ENCODE results near the gene AOC2. TPM values are rescaled to one million over a fixed set of nuclear protein-coding genes. Genes with fewer than 3 reads are reported as not detected.
"Not testable (repeated sequence)": the region's sequence is repeated elsewhere in the genome, so short reads cannot be mapped to it uniquely, and the experiment has no call there.

The AOC2 gene
- total RNA-seq, 2 experiments from 2014 or later, result 3.0 to 3.3 TPM

- no peak for TF ChIP-seq CTCF (IDR thresholded peaks at IDR 0.05)
- H3K36me3 Mint-ChIP-seq (ENCODE audit: low read depth), result no peaks in the 10 kb centered on the region
- no peaks in the 10 kb centered on the region for H3K4me1 Mint-ChIP-seq (ENCODE audit: low read depth)
- CTCF ChIA-PET, result no interaction called here
- H3K4me3 Mint-ChIP-seq, result no peak overlapping the region
- POLR2A ChIA-PET, result no interaction called here
- H3K9me3 Mint-ChIP-seq, result no peaks in the 10 kb centered on the region
- DNase-seq (no peak), ATAC-seq (no peak)
- peaks cover 12% of the 10 kb centered on the region for H3K27me3 Mint-ChIP-seq
- intact Hi-C loops (cut with micrococcal nuclease), result no loop called here
- no peak overlapping the region for H3K27ac Mint-ChIP-seq
These were observed 47.3 kb downstream of the AOC2 start for GRCh38 chr17:42891539-42892152.

GRCh38 chr17:42893359-42893758 lies 49.0 kb downstream of the AOC2 start:
- no peak for TF ChIP-seq CTCF (IDR thresholded peaks at IDR 0.05)
- ATAC-seq (no peak), DNase-seq (no peak)
- Mint-ChIP-seq H3K27me3 (peaks cover 14% of the 10 kb centered on the region), H3K4me3 (no peak overlapping the region), H3K36me3 (ENCODE audit: low read depth) (no peaks in the 10 kb centered on the region), H3K27ac (no peak overlapping the region), H3K9me3 (no peaks in the 10 kb centered on the region), H3K4me1 (ENCODE audit: low read depth) (no peaks in the 10 kb centered on the region)
- POLR2A ChIA-PET, result no interaction called here
- CTCF ChIA-PET, result no interaction called here
- intact Hi-C loops (cut with micrococcal nuclease), result no loop called here

- TF ChIP-seq CTCF (IDR thresholded peaks at IDR 0.05), result no peak
- DNase-seq (no peak), ATAC-seq (no peak)
- intact Hi-C loops (cut with micrococcal nuclease), result no loop called here
- ChIA-PET POLR2A (no interaction called here), CTCF (no interaction called here)
- no peaks in the 10 kb centered on the region for H3K9me3 Mint-ChIP-seq
- H3K27me3 Mint-ChIP-seq, result peaks cover 14% of the 10 kb centered on the region
- H3K4me1 Mint-ChIP-seq (ENCODE audit: low read depth), result no peaks in the 10 kb centered on the region
- H3K27ac Mint-ChIP-seq, result no peak overlapping the region
- H3K4me3 Mint-ChIP-seq, result no peak overlapping the region
- no peaks in the 10 kb centered on the region for H3K36me3 Mint-ChIP-seq (ENCODE audit: low read depth)
These were observed 50.2 kb downstream of the AOC2 start for GRCh38 chr17:42894283-42895184.

GRCh38 chr17:42895185-42895555 lies 50.8 kb downstream of the AOC2 start:
- no peak for ATAC-seq
- no peak for DNase-seq
- Mint-ChIP-seq H3K27ac (no peak overlapping the region), H3K4me1 (ENCODE audit: low read depth) (no peaks in the 10 kb centered on the region), H3K27me3 (peaks cover 14% of the 10 kb centered on the region), H3K4me3 (no peak overlapping the region), H3K36me3 (ENCODE audit: low read depth) (no peaks in the 10 kb centered on the region), H3K9me3 (no peaks in the 10 kb centered on the region)
- intact Hi-C loops (cut with micrococcal nuclease), result no loop called here
- ChIA-PET CTCF (no interaction called here), POLR2A (no interaction called here)
- no peak for TF ChIP-seq CTCF (IDR thresholded peaks at IDR 0.05)

GRCh38 chr17:42898147-42898811 lies 53.9 kb downstream of the AOC2 start:
- POLR2A ChIA-PET, result no interaction called here
- no peak for TF ChIP-seq CTCF (IDR thresholded peaks at IDR 0.05)
- no peak for ATAC-seq

GRCh38 chr17:42899981-42900380 lies 55.6 kb downstream of the AOC2 start:
- POLR2A ChIA-PET; H3K27ac Mint-ChIP-seq; H3K4me3 Mint-ChIP-seq; H3K4me1 Mint-ChIP-seq (ENCODE audit: low read depth); DNase-seq; intact Hi-C loops (cut with micrococcal nuclease); H3K36me3 Mint-ChIP-seq (ENCODE audit: low read depth); H3K27me3 Mint-ChIP-seq; CTCF ChIA-PET; H3K9me3 Mint-ChIP-seq; ATAC-seq: not testable (repeated sequence)

More at GRCh38 chr17:42898147-42898811, 53.9 kb downstream of the AOC2 start:
- intact Hi-C loops (cut with micrococcal nuclease), result no loop called here
- Mint-ChIP-seq H3K4me1 (ENCODE audit: low read depth) (no peaks in the 10 kb centered on the region), H3K27ac (no peak overlapping the region), H3K36me3 (ENCODE audit: low read depth) (no peaks in the 10 kb centered on the region), H3K9me3 (no peaks in the 10 kb centered on the region), H3K4me3 (no peak overlapping the region), H3K27me3 (peaks cover 16% of the 10 kb centered on the region)
- CTCF ChIA-PET, result no interaction called here
- DNase-seq, result no peak

Data from activated CD8-positive, alpha-beta T cell treated with anti-CD3 and anti-CD28 coated beads for 36 hours (primary cell).